Mononuclear cell (primary cell): Measurements from ENCODE around the gene URGCP. TPM values are rescaled to one million over a fixed set of nuclear protein-coding genes. Genes with fewer than 3 reads are reported as not detected.
A peak's percentile ranks its signal among the peaks of the same experiment; 100 is the strongest.
"Not testable (repeated sequence)": the region's sequence is repeated elsewhere in the genome, so short reads cannot be mapped to it uniquely, and the experiment has no call there.

Experiments used
- H3K27me3 ChIP-seq: 2 replicates; pipeline ENCODE4 v1.6.0; 2011; ENCODE audit warnings: low read length, control low read depth; ENCODE audit not compliant: insufficient read depth
- H3K4me1 ChIP-seq: 2 replicates; pipeline ENCODE4 v1.5.1; 2011; ENCODE audit warnings: mild to moderate bottlenecking, low read length, control low read depth; ENCODE audit not compliant: insufficient read depth
- H3K4me3 ChIP-seq: 2 replicates; pipeline ENCODE4 v1.5.1; 2011; ENCODE audit warnings: mild to moderate bottlenecking, low read length, moderate library complexity
- H3K9me3 ChIP-seq: 2 replicates; pipeline ENCODE4 v1.5.1; 2011; ENCODE audit warnings: low read depth, mild to moderate bottlenecking, control low read depth, low read length
- total RNA-seq: library from RNA; depleted of rRNA; stranded (reverse); fragments of >200 nt; gene quantifications from one replicate; pipeline ENCODE4 v1.2.3, GENCODE V29; 2012

Gene URGCP
- total RNA-seq, 1 donor: 19.2 TPM

GRCh38 chr7:43843296-43843695 lies 63.1 kb downstream of the URGCP start:
- Histone ChIP-seq H3K27me3 (no peaks in the 10 kb centered on the region), H3K4me3 (no peak overlapping the region), H3K4me1 (peaks cover 5% of the 10 kb centered on the region), H3K9me3 (no peaks in the 10 kb centered on the region)

- Histone ChIP-seq H3K4me3 (no peak overlapping the region), H3K4me1 (peaks cover 18% of the 10 kb centered on the region), H3K27me3 (no peaks in the 10 kb centered on the region), H3K9me3 (no peaks in the 10 kb centered on the region)
Observed at GRCh38 chr7:43838201-43838658, 68.2 kb downstream of the URGCP start.

- H3K4me1 ChIP-seq: peaks cover 18% of the 10 kb centered on the region
- H3K9me3 ChIP-seq: peaks cover 4% of the 10 kb centered on the region
- H3K4me3 ChIP-seq: peak overlapping the region; percentile 34
- H3K27me3 ChIP-seq: no peaks in the 10 kb centered on the region
Observed at GRCh38 chr7:43834463-43835251, 71.7 kb downstream of the URGCP start.

GRCh38 chr7:43830917-43831316 lies 75.5 kb downstream of the URGCP start:
- H3K9me3 ChIP-seq, H3K27me3 ChIP-seq, H3K4me3 ChIP-seq: not testable (repeated sequence)
- H3K4me1 ChIP-seq: peaks cover 13% of the 10 kb centered on the region

Other genes starting within 250 kb of the URGCP start
- 69.3 TPM for gene COA1, start 177.1 kb downstream of the URGCP start, total RNA-seq
- 24.1 TPM for gene BLVRA, start 147.9 kb downstream of the URGCP start, total RNA-seq
- 53.1 TPM for gene MRPS24, start 37.1 kb downstream of the URGCP start, total RNA-seq
- 6.3 TPM for gene UBE2D4, start 19.8 kb upstream of the URGCP start, total RNA-seq
- under 0.01 TPM for gene SPDYE1, start 91.3 kb upstream of the URGCP start, total RNA-seq
- 100 TPM for gene DBNL, start 138.1 kb upstream of the URGCP start, total RNA-seq
- gene PGAM2, start 159.0 kb upstream of the URGCP start, total RNA-seq: 0.63 TPM
- 15.6 TPM for gene POLM, start 175.9 kb upstream of the URGCP start, total RNA-seq
- 5.4 TPM for gene AEBP1, start 197.7 kb upstream of the URGCP start, total RNA-seq
- gene POLD2, start 217.0 kb upstream of the URGCP start, total RNA-seq: 14.9 TPM
- not detected for gene MYL7, start 234.7 kb upstream of the URGCP start, total RNA-seq